ENCODE results near the gene KPNA1.

DNA sequence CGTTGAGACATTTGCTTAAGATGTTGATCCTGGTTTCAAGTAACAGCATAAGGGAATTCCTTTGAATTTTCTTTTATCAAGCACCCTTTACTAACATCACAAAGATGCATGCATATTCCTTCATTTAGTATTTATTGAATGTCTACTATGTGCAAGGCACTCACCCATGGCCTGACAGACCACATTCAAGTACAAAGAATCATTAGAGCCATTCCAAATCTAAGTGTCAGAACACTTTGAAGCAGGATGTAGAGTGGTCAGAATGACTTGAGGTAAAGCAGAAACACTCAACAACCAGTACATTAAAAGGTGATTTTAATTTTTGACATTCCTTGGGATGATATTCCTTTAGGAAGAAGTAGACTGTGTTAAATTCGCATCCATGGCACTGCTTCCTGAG is 92.9 kb downstream of the KPNA1 start:
- TF ChIP-seq, protein P1, sequence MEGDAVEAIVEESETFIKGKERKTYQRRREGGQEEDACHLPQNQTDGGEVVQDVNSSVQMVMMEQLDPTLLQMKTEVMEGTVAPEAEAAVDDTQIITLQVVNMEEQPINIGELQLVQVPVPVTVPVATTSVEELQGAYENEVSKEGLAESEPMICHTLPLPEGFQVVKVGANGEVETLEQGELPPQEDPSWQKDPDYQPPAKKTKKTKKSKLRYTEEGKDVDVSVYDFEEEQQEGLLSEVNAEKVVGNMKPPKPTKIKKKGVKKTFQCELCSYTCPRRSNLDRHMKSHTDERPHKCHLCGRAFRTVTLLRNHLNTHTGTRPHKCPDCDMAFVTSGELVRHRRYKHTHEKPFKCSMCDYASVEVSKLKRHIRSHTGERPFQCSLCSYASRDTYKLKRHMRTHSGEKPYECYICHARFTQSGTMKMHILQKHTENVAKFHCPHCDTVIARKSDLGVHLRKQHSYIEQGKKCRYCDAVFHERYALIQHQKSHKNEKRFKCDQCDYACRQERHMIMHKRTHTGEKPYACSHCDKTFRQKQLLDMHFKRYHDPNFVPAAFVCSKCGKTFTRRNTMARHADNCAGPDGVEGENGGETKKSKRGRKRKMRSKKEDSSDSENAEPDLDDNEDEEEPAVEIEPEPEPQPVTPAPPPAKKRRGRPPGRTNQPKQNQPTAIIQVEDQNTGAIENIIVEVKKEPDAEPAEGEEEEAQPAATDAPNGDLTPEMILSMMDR (IDR thresholded peaks at IDR 0.05): no peak
- no peak for TF ChIP-seq ZFX (IDR thresholded peaks at IDR 0.05; ENCODE audit: borderline replicate concordance)
